ENCODE results near the gene BTG4.

BTG4 gene

DNA sequence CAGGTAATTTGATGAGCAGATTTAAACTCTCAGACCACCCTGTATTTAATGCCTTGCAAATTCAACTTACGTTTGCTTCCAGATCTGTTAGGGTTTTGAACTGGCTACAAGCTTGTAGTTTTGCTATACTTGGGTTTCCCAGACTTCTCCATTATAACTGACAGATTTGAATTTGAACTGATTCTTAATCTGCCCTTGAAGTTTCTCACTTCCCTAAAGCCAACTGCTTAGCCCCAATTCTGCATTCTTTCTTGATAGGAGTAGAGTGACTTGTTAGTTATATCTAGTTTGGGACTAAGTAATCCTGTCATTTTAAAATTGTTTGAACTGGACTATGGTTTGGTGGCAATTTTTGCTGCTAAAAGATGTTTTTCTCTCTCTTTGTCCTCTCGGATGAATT is 38.1 kb upstream of the BTG4 start:
- H3K27ac ChIP-seq (ENCODE audit: low read length), result 0 out of 2 replicates have a peak overlapping the region, but pooled peaks have one; percentile 2
- no peaks in the 10 kb centered on the region for H4K20me1 ChIP-seq (ENCODE audit: insufficient read depth, low read length)
- peaks cover 28% of the 10 kb centered on the region for H3K4me1 ChIP-seq (ENCODE audit: low read length)
- no peaks in the 10 kb centered on the region for H3K79me2 ChIP-seq (ENCODE audit: low read length)
- no peak for TF ChIP-seq EZH2phosphoT487 (IDR thresholded peaks at IDR 0.05; ENCODE audit: low read depth)
- TF ChIP-seq, protein P1, sequence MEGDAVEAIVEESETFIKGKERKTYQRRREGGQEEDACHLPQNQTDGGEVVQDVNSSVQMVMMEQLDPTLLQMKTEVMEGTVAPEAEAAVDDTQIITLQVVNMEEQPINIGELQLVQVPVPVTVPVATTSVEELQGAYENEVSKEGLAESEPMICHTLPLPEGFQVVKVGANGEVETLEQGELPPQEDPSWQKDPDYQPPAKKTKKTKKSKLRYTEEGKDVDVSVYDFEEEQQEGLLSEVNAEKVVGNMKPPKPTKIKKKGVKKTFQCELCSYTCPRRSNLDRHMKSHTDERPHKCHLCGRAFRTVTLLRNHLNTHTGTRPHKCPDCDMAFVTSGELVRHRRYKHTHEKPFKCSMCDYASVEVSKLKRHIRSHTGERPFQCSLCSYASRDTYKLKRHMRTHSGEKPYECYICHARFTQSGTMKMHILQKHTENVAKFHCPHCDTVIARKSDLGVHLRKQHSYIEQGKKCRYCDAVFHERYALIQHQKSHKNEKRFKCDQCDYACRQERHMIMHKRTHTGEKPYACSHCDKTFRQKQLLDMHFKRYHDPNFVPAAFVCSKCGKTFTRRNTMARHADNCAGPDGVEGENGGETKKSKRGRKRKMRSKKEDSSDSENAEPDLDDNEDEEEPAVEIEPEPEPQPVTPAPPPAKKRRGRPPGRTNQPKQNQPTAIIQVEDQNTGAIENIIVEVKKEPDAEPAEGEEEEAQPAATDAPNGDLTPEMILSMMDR (IDR thresholded peaks at IDR 0.05; ENCODE audit: low read depth, low read length), result no peak
- H3K9me3 ChIP-seq (ENCODE audit: insufficient read depth, low read length), result no peaks in the 10 kb centered on the region
- H3K4me2 ChIP-seq (ENCODE audit: low read length), result peak overlapping the region; percentile 52
- peak overlapping the region; percentile 8; the same call in 1 of the 2 replicates for H3K4me3 ChIP-seq (ENCODE audit: low read length)
- no peaks in the 10 kb centered on the region for H3K27me3 ChIP-seq (ENCODE audit: low read depth, low read length)
- H2AFZ ChIP-seq (ENCODE audit: low read depth, low read length), result no peak overlapping the region
- no peaks in the 10 kb centered on the region for H3K36me3 ChIP-seq (replicated peaks; ENCODE audit: low read depth, low read length)
- no peak overlapping the region for H3K9ac ChIP-seq (ENCODE audit: low read length)

DNA sequence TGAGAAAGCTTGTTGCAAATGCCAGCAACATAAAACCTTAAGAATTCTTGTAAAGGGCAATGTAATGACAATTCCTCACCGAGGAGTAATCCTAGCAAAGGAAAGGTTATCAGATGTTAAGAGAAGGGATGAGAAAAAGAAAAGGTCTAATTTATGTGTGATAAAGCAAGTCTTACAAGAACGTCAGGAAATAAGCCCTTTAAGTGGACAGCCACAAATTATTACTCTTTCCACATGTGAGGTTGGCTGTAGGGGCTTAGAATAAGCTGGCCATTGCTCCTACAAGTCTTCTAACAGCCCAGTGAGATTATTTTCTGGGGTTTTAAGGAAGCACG is 37.6 kb upstream of the BTG4 start:
- Histone ChIP-seq H4K20me1 (ENCODE audit: insufficient read depth, low read length) (no peaks in the 10 kb centered on the region), H3K27ac (ENCODE audit: low read length) (0 out of 2 replicates have a peak overlapping the region, but pooled peaks have one; percentile 2), H3K4me3 (ENCODE audit: low read length) (peak overlapping the region; percentile 8; the same call in 1 of the 2 replicates), H3K4me2 (ENCODE audit: low read length) (peak overlapping the region; percentile 52), H3K9me3 (ENCODE audit: insufficient read depth, low read length) (no peaks in the 10 kb centered on the region), H3K79me2 (ENCODE audit: low read length) (no peaks in the 10 kb centered on the region), H3K4me1 (ENCODE audit: low read length) (peaks cover 23% of the 10 kb centered on the region), H3K36me3 (replicated peaks; ENCODE audit: low read depth, low read length) (no peaks in the 10 kb centered on the region), H2AFZ (ENCODE audit: low read depth, low read length) (no peak overlapping the region), H3K27me3 (ENCODE audit: low read depth, low read length) (no peaks in the 10 kb centered on the region), H3K9ac (ENCODE audit: low read length) (no peak overlapping the region)
- TF ChIP-seq EZH2phosphoT487 (IDR thresholded peaks at IDR 0.05; ENCODE audit: low read depth), result no peak
- TF ChIP-seq, protein P1 (IDR thresholded peaks at IDR 0.05; ENCODE audit: low read depth, low read length), result no peak

DNA sequence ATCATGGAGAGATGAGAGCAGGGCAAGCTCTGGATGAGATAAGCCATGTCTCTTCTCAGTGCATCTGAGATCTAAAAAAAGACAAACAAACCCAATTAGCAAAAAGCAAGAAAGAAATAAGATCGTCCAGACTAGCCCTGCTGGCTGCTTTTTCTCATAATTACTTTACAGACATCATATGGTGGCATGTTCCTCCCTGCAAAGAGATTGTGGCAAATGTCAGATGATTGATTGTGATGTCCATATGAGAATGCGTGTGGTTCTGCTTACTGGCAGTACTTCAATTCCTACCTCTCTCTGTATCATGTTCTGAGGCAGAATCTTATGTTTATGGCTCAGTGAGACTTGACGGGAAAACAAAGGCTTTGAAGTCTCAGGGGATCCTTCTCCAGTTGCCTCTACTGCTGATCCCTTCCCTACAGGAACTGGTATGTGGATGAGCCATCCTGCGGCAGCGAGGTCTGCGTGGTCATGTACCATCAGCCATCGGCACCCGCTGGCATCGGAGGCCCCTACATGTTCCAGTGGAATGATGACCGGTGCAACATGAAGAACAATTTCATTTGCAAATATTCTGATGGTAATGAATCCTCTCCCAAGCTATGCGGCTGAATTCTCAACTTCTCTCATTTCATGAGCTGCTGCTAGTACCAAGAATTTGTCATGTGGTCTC is 37.1 kb upstream of the BTG4 start:
- Histone ChIP-seq H4K20me1 (ENCODE audit: insufficient read depth, low read length) (no peaks in the 10 kb centered on the region), H3K9me3 (ENCODE audit: insufficient read depth, low read length) (no peaks in the 10 kb centered on the region), H3K27me3 (ENCODE audit: low read depth, low read length) (no peaks in the 10 kb centered on the region), H3K4me3 (ENCODE audit: low read length) (no peak overlapping the region), H3K9ac (ENCODE audit: low read length) (no peak overlapping the region), H3K36me3 (replicated peaks; ENCODE audit: low read depth, low read length) (no peaks in the 10 kb centered on the region), H3K4me2 (ENCODE audit: low read length) (peak overlapping the region; percentile 52; the same call in 1 of the 2 replicates), H2AFZ (ENCODE audit: low read depth, low read length) (no peak overlapping the region), H3K27ac (ENCODE audit: low read length) (no peak overlapping the region), H3K4me1 (ENCODE audit: low read length) (peaks cover 18% of the 10 kb centered on the region), H3K79me2 (ENCODE audit: low read length) (no peaks in the 10 kb centered on the region)
- TF ChIP-seq EZH2phosphoT487 (IDR thresholded peaks at IDR 0.05; ENCODE audit: low read depth), result no peak
- TF ChIP-seq, protein P1 (IDR thresholded peaks at IDR 0.05; ENCODE audit: low read depth, low read length), result no peak

DNA sequence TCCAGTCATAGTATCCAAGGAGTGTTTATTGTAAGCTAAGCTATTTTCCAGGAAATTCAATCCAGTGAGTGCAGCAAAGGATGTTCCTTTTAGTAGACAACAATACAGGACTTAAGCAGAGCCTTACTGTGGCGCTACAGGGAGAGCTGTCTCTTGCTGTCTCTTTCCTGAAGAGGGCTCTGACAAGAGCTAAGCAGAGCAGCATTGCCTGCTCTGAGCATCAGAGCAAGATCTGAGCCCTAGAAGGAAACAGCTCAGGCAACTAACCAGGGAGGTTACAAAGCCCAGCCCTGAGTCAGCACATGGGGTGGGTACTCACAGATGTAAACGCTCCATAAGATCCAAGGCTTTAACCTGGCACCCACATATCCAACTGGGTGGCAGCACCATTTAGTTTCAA is 36.3 kb upstream of the BTG4 start:
- H3K27me3 ChIP-seq (ENCODE audit: low read depth, low read length), result no peaks in the 10 kb centered on the region
- H3K4me1 ChIP-seq (ENCODE audit: low read length), result peaks cover 18% of the 10 kb centered on the region
- no peaks in the 10 kb centered on the region for H3K36me3 ChIP-seq (replicated peaks; ENCODE audit: low read depth, low read length)
- H4K20me1 ChIP-seq (ENCODE audit: insufficient read depth, low read length), result no peaks in the 10 kb centered on the region
- no peaks in the 10 kb centered on the region for H3K79me2 ChIP-seq (ENCODE audit: low read length)
- no peaks in the 10 kb centered on the region for H3K9me3 ChIP-seq (ENCODE audit: insufficient read depth, low read length)
- H2AFZ ChIP-seq (ENCODE audit: low read depth, low read length), result no peak overlapping the region
- no peak overlapping the region for H3K4me2 ChIP-seq (ENCODE audit: low read length)
- TF ChIP-seq, protein P1 (IDR thresholded peaks at IDR 0.05; ENCODE audit: low read depth, low read length), result no peak
- TF ChIP-seq EZH2phosphoT487 (IDR thresholded peaks at IDR 0.05; ENCODE audit: low read depth), result no peak
- H3K4me3 ChIP-seq (ENCODE audit: low read length), result no peak overlapping the region
- no peak overlapping the region for H3K27ac ChIP-seq (ENCODE audit: low read length)
- no peak overlapping the region for H3K9ac ChIP-seq (ENCODE audit: low read length)
